Immature natural killer cell (primary cell): ENCODE data around the gene EPB41L2. TPM values are rescaled to one million over a fixed set of nuclear protein-coding genes. Genes with fewer than 3 reads are reported as not detected.

Experiments
- DNase-seq, 3 donors: peaks; one replicate each; pipeline ENCODE4 v3.0.0; 2022; ENCODE audit warnings: mixed read lengths in 1 of 3
- H3K27ac Mint-ChIP-seq, 6 donors: one replicate each; pipeline ENCODE4 v1.8.0; 2020; ENCODE audit warnings: mixed read lengths in 6 of 6, mild to moderate bottlenecking in 5 of 6, inconsistent platforms in 4 of 6, moderate library complexity in 3 of 6
- H3K27me3 Mint-ChIP-seq, 3 donors: one replicate each; pipeline ENCODE4 v1.8.0; 2020 to 2021; ENCODE audit warnings: low read depth in 3 of 3, mild to moderate bottlenecking in 3 of 3, mixed read lengths in 3 of 3, moderate library complexity in 3 of 3, inconsistent platforms in 1 of 3
- H3K36me3 Mint-ChIP-seq, 3 donors: one replicate each; pipeline ENCODE4 v1.8.0; 2020; ENCODE audit warnings: mixed read lengths in 3 of 3, inconsistent platforms in 2 of 3, mild to moderate bottlenecking in 2 of 3
- H3K4me1 Mint-ChIP-seq, 2 donors: one replicate each; pipeline ENCODE4 v1.8.0; 2020; ENCODE audit warnings: inconsistent platforms in 2 of 2, mild to moderate bottlenecking in 2 of 2, mixed read lengths in 2 of 2, moderate library complexity in 1 of 2
- H3K4me3 Mint-ChIP-seq, 5 donors: one replicate each; pipeline ENCODE4 v1.8.0; 2020; ENCODE audit warnings: mild to moderate bottlenecking in 5 of 5, mixed read lengths in 5 of 5, inconsistent platforms in 3 of 5, moderate library complexity in 3 of 5
- H3K9me3 Mint-ChIP-seq, 6 donors: one replicate each; pipeline ENCODE4 v1.8.0; 2020; ENCODE audit warnings: mild to moderate bottlenecking in 6 of 6, mixed read lengths in 6 of 6, inconsistent platforms in 4 of 6, moderate library complexity in 3 of 6
- polyA plus RNA-seq, 3 donors: library from polyadenylated mRNA; unstranded; fragments of 300-500 nt; fragmentation: Illumina TruSeq; gene quantifications; one replicate each; pipeline ENCODE4 v1.2.3, GENCODE V29; 2021

The EPB41L2 gene
- polyA plus RNA-seq, 3 donors from 2014 or later, result 0.81 to 1.3 TPM; not detected in 1

GRCh38 chr6:130834482-130835251 lies 228.4 kb downstream of the EPB41L2 start:
- H3K9me3 Mint-ChIP-seq, result no peaks in the 10 kb centered on the region
- H3K4me1 Mint-ChIP-seq, result no peaks in the 10 kb centered on the region
- H3K4me3 Mint-ChIP-seq, result no peak overlapping the region

GRCh38 chr6:130833569-130833968 lies 229.5 kb downstream of the EPB41L2 start:
- Mint-ChIP-seq H3K36me3 (no peaks in the 10 kb centered on the region), H3K27me3 (no peaks in the 10 kb centered on the region), H3K27ac (no peak overlapping the region), H3K9me3 (no peaks in the 10 kb centered on the region), H3K4me1 (no peaks in the 10 kb centered on the region), H3K4me3 (no peak overlapping the region)
- DNase-seq, result no peak

More at GRCh38 chr6:130834482-130835251, 228.4 kb downstream of the EPB41L2 start:
- DNase-seq, result no peak
- no peaks in the 10 kb centered on the region for H3K36me3 Mint-ChIP-seq
- H3K27me3 Mint-ChIP-seq, result no peaks in the 10 kb centered on the region
- no peak overlapping the region for H3K27ac Mint-ChIP-seq

GRCh38 chr6:130831607-130832006 lies 231.4 kb downstream of the EPB41L2 start:
- DNase-seq, result no peak
- no peaks in the 10 kb centered on the region for H3K36me3 Mint-ChIP-seq
- H3K27ac Mint-ChIP-seq, result no peak overlapping the region
- H3K27me3 Mint-ChIP-seq, result no peaks in the 10 kb centered on the region
- H3K4me3 Mint-ChIP-seq, result no peak overlapping the region
- no peaks in the 10 kb centered on the region for H3K4me1 Mint-ChIP-seq
- no peaks in the 10 kb centered on the region for H3K9me3 Mint-ChIP-seq

GRCh38 chr6:130829333-130829910 lies 233.6 kb downstream of the EPB41L2 start:
- no peak overlapping the region for H3K4me3 Mint-ChIP-seq
- H3K27ac Mint-ChIP-seq, result no peak overlapping the region
- H3K9me3 Mint-ChIP-seq, result no peaks in the 10 kb centered on the region
- no peak for DNase-seq
- H3K4me1 Mint-ChIP-seq, result peaks cover 1 to 6% of the 10 kb centered on the region in 2 donors
- H3K36me3 Mint-ChIP-seq, result no peaks in the 10 kb centered on the region
- no peaks in the 10 kb centered on the region for H3K27me3 Mint-ChIP-seq

GRCh38 chr6:130827247-130828149 lies 235.5 kb downstream of the EPB41L2 start, which contains the start of gene SMLR1:
TSS of gene SMLR1 (plus strand) at chr6:130827406. CDS start at chr6:130827414, 8 bp downstream.
- Mint-ChIP-seq H3K9me3 (no peaks in the 10 kb centered on the region), H3K4me3 (no peak within 1 kb of the TSS), H3K4me1 (peaks cover 1 to 6% of the 10 kb centered on the region in 2 donors), H3K27me3 (no peaks in the 10 kb centered on the region), H3K36me3 (no peaks in the 10 kb centered on the region), H3K27ac (no peak within 1 kb of the TSS)
- no peak for DNase-seq

GRCh38 chr6:130826442-130827246 lies 236.4 kb downstream of the EPB41L2 start:
- H3K36me3 Mint-ChIP-seq, result no peaks in the 10 kb centered on the region
- H3K27me3 Mint-ChIP-seq, result no peaks in the 10 kb centered on the region
- no peak for DNase-seq
- H3K27ac Mint-ChIP-seq, result no peak overlapping the region
- H3K4me1 Mint-ChIP-seq, result peaks cover 1 to 6% of the 10 kb centered on the region in 2 donors
- H3K4me3 Mint-ChIP-seq, result no peak overlapping the region
- H3K9me3 Mint-ChIP-seq, result no peaks in the 10 kb centered on the region

- Mint-ChIP-seq H3K27ac (no peak overlapping the region), H3K4me1 (peaks cover 1 to 6% of the 10 kb centered on the region in 2 donors), H3K4me3 (no peak overlapping the region), H3K9me3 (no peaks in the 10 kb centered on the region), H3K36me3 (no peaks in the 10 kb centered on the region), H3K27me3 (no peaks in the 10 kb centered on the region)
- no peak for DNase-seq
These were observed 237.1 kb downstream of the EPB41L2 start for GRCh38 chr6:130825772-130826441.

GRCh38 chr6:130824978-130825694 lies 237.9 kb downstream of the EPB41L2 start:
- DNase-seq, result no peak
- Mint-ChIP-seq H3K27ac (no peak overlapping the region), H3K4me3 (no peak overlapping the region), H3K27me3 (no peaks in the 10 kb centered on the region), H3K36me3 (no peaks in the 10 kb centered on the region), H3K9me3 (no peaks in the 10 kb centered on the region), H3K4me1 (peaks cover 1 to 6% of the 10 kb centered on the region in 2 donors)

- H3K9me3 Mint-ChIP-seq, result no peaks in the 10 kb centered on the region
- no peak for DNase-seq
- H3K4me1 Mint-ChIP-seq, result peaks cover 1 to 6% of the 10 kb centered on the region in 2 donors
- peaks cover 0 to 1% (median 0%) of the 10 kb centered on the region in 3 donors for H3K36me3 Mint-ChIP-seq
- no peak overlapping the region for H3K4me3 Mint-ChIP-seq
- no peak overlapping the region for H3K27ac Mint-ChIP-seq
- H3K27me3 Mint-ChIP-seq, result peaks cover 0 to 4% (median 1%) of the 10 kb centered on the region in 3 donors
These were observed 240.3 kb downstream of the EPB41L2 start for GRCh38 chr6:130822736-130823135.

GRCh38 chr6:130815200-130816071 lies 247.6 kb downstream of the EPB41L2 start:
- peaks cover 1 to 8% (median 2%) of the 10 kb centered on the region in 3 donors for H3K27me3 Mint-ChIP-seq
- H3K9me3 Mint-ChIP-seq, result peaks cover 0 to 5% (median 0%) of the 10 kb centered on the region in 6 donors
- H3K4me3 Mint-ChIP-seq, result no peak overlapping the region
- H3K27ac Mint-ChIP-seq, result no peak overlapping the region
- peaks cover 0 to 8% (median 0%) of the 10 kb centered on the region in 3 donors for H3K36me3 Mint-ChIP-seq
- no peaks in the 10 kb centered on the region for H3K4me1 Mint-ChIP-seq
- DNase-seq, result no peak

- Mint-ChIP-seq H3K4me3 (no peak overlapping the region), H3K27ac (no peak overlapping the region), H3K9me3 (peaks cover 0 to 5% (median 0%) of the 10 kb centered on the region in 6 donors), H3K4me1 (no peaks in the 10 kb centered on the region), H3K27me3 (peaks cover 1 to 10% (median 2%) of the 10 kb centered on the region in 3 donors), H3K36me3 (peaks cover 0 to 8% (median 0%) of the 10 kb centered on the region in 3 donors)
- DNase-seq, result no peak
These were observed 248.5 kb downstream of the EPB41L2 start for GRCh38 chr6:130814506-130814905.
